Fibroblast of the aortic adventitia (primary cell): Measurements from ENCODE around the gene FUCA1. TPM values are rescaled to one million over a fixed set of nuclear protein-coding genes. Genes with fewer than 3 reads are reported as not detected.
A peak's percentile ranks its signal among the peaks of the same experiment; 100 is the strongest.

ENCODE experiments used
- DNase-seq: peaks from one replicate; pipeline ENCODE4 v3.0.0-alpha.2; 2010; ENCODE audit warnings: low read depth
- H3K4me3 ChIP-seq: 2 replicates; pipeline ENCODE4 v1.5.1; 2011; ENCODE audit warnings: low read depth, mild to moderate bottlenecking, control low read depth, low read length, moderate library complexity
- CTCF ChIP-seq: IDR thresholded peaks from 2 replicates; pipeline ENCODE4 v1.5.1; 2011; ENCODE audit warnings: mild to moderate bottlenecking, low read length, control low read depth, inconsistent platforms; ENCODE audit not compliant: insufficient read depth
- total RNA-seq: library from RNA; depleted of rRNA; stranded (reverse); fragments of >200 nt; gene quantifications from 2 replicates; pipeline ENCODE4 v1.2.3, GENCODE V29; 2012; ENCODE audit warnings: low replicate concordance

The FUCA1 gene
- total RNA-seq = 3.8 and 5.9 TPM in 2 replicates

- peak; percentile 95 for TF ChIP-seq CTCF
- peak; percentile 81 for DNase-seq
- H3K4me3 ChIP-seq = peak within 1 kb of the TSS; percentile 71
Observed at GRCh38 chr1:23867895-23868556, at the start of gene FUCA1. TSS of gene FUCA1 (minus strand) at chr1:23868290. CDS start at chr1:23868286, 4 bp downstream.

- TF ChIP-seq CTCF = peak; percentile 59
- no peak overlapping the region for H3K4me3 ChIP-seq
- peak; percentile 49 for DNase-seq
Observed at GRCh38 chr1:23916209-23917131, 48.4 kb upstream of the FUCA1 start.

- DNase-seq = no peak
- no peak for TF ChIP-seq CTCF
- H3K4me3 ChIP-seq = no peak overlapping the region
Observed at GRCh38 chr1:23915466-23915865, 47.4 kb upstream of the FUCA1 start.

GRCh38 chr1:23914921-23915320, 46.8 kb upstream of the FUCA1 start:
- DNase-seq = no peak
- TF ChIP-seq CTCF = no peak
- H3K4me3 ChIP-seq = no peak overlapping the region

GRCh38 chr1:23913212-23913880, 45.3 kb upstream of the FUCA1 start, which contains the start of gene CNR2:
TSS of gene CNR2 (minus strand) at chr1:23913362. CDS start at chr1:23875617, 37,745 bp downstream.
- no peak for TF ChIP-seq CTCF
- no peak for DNase-seq
- H3K4me3 ChIP-seq = no peak within 1 kb of the TSS

- no peak for DNase-seq
- no peak overlapping the region for H3K4me3 ChIP-seq
- TF ChIP-seq CTCF = no peak
Observed at GRCh38 chr1:23911921-23912320, 43.8 kb upstream of the FUCA1 start.
